Neural progenitor cell (in vitro differentiated cells): Measurements from ENCODE around the gene PER3. TPM values are rescaled to one million over a fixed set of nuclear protein-coding genes. Genes with fewer than 3 reads are reported as not detected.
"Not testable (repeated sequence)": the region's sequence is repeated elsewhere in the genome, so short reads cannot be mapped to it uniquely, and the experiment has no call there.

Experiments
- DNase-seq: peaks from one replicate; pipeline ENCODE4 v3.0.0-alpha.2; 2016; ENCODE audit warnings: low spot score
- H2AFZ ChIP-seq: fragments of 200-600 bp; sonication (generic); replicated peaks from 2 replicates; pipeline ENCODE4 v1.6.1; 2016; ENCODE audit warnings: antibody characterized with exemption
- H3F3A ChIP-seq: fragments of 200-600 bp; sonication (generic); 2 replicates; pipeline ENCODE4 v1.6.1; 2016; ENCODE audit warnings: antibody characterized with exemption, low read depth
- H3K27ac ChIP-seq: fragments of 200-600 bp; sonication (generic); 2 replicates; pipeline ENCODE4 v1.5.1; 2016; ENCODE audit warnings: mild to moderate bottlenecking
- H3K27me3 ChIP-seq: fragments of 200-600 bp; sonication (generic); 2 replicates; pipeline ENCODE4 v1.6.1; 2016; ENCODE audit warnings: mild to moderate bottlenecking, moderate library complexity
- H3K36me3 ChIP-seq: fragments of 200-600 bp; sonication (generic); 2 replicates; pipeline ENCODE4 v1.5.1; 2016
- H3K4me1 ChIP-seq: fragments of 200-600 bp; sonication (generic); 2 replicates; pipeline ENCODE4 v1.6.1; 2016; ENCODE audit warnings: mixed run types
- H3K4me2 ChIP-seq: fragments of 200-600 bp; sonication (generic); 2 replicates; pipeline ENCODE4 v1.6.1; 2016
- H3K4me3 ChIP-seq: fragments of 200-600 bp; sonication (generic); 2 replicates; pipeline ENCODE4 v1.5.1; 2016
- H3K79me2 ChIP-seq: fragments of 200-600 bp; sonication (generic); 2 replicates; pipeline ENCODE4 v1.6.1; 2016; ENCODE audit warnings: low read depth
- H3K9ac ChIP-seq: fragments of 200-600 bp; sonication (generic); 2 replicates; pipeline ENCODE4 v1.6.1; 2016
- H3K9me3 ChIP-seq: fragments of 200-600 bp; sonication (generic); 2 replicates; pipeline ENCODE4 v1.5.1; 2016; ENCODE audit warnings: low read depth
- H4K20me1 ChIP-seq: fragments of 200-600 bp; sonication (generic); 2 replicates; pipeline ENCODE4 v1.6.1; 2016; ENCODE audit warnings: low read depth
- H3K27ac Mint-ChIP-seq: 3 replicates; pipeline ENCODE4 v1.8.0; 2021; ENCODE audit warnings: mixed read lengths
- H3K27me3 Mint-ChIP-seq: 2 replicates; pipeline ENCODE4 v1.8.0; 2022; ENCODE audit warnings: low read depth, mild to moderate bottlenecking, inconsistent platforms, moderate library complexity, mixed read lengths; ENCODE audit not compliant: insufficient read depth
- H3K36me3 Mint-ChIP-seq: 3 replicates; pipeline ENCODE4 v1.8.0; 2021; ENCODE audit warnings: mixed read lengths
- H3K4me1 Mint-ChIP-seq: 3 replicates; pipeline ENCODE4 v1.8.0; 2021; ENCODE audit warnings: mixed read lengths
- H3K4me3 Mint-ChIP-seq: 3 replicates; pipeline ENCODE4 v1.8.0; 2021; ENCODE audit warnings: mild to moderate bottlenecking, moderate library complexity, mixed read lengths
- H3K9me3 Mint-ChIP-seq: 3 replicates; pipeline ENCODE4 v1.8.0; 2020; ENCODE audit warnings: mixed read lengths
- CTCF ChIP-seq: fragments of 200-600 bp; sonication (generic); IDR thresholded peaks from 2 replicates; pipeline ENCODE4 v1.5.1; 2017; ENCODE audit warnings: antibody characterized with exemption, mild to moderate bottlenecking
- EZH2 ChIP-seq: fragments of 200-600 bp; sonication (generic); IDR thresholded peaks from 2 replicates; pipeline ENCODE4 v1.6.1; 2017; ENCODE audit warnings: antibody characterized with exemption, mild to moderate bottlenecking, moderate library complexity
- EZH2phosphoT487 ChIP-seq: fragments of 200-600 bp; sonication (generic); IDR thresholded peaks from 2 replicates; pipeline ENCODE4 v1.6.1; 2017; ENCODE audit warnings: antibody characterized with exemption
- total RNA-seq: library from RNA; depleted of rRNA; stranded (reverse); fragments of >200 nt; gene quantifications from 2 replicates; pipeline ENCODE4 v1.2.3, GENCODE V29; 2015; ENCODE audit warnings: low replicate concordance

Gene PER3
- total RNA-seq, 1 donor from 2014 or later: 3.6 TPM

DNA sequence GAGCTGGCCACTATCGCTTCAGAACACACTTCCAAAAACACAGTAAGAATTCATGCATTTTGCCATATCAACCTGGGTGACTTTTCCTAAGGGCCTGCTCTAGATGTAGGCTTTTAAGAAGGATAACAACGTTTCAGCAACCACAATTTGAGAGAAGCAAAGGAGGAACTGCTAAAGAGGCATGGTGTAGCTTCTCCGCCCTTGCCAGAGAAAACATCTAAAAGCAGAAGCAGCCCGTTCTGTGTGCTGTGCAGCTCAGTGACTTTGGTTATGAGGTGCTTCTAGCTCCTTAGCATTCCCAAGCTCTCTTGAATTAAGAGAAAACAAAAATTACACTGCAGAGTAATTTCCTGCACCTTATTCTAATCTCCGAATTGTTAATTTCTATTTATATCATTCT is 2.7 kb downstream of the PER3 start:
- peaks cover 11% of the 10 kb centered on the region for H3K27me3 ChIP-seq
- no peaks in the 10 kb centered on the region for H4K20me1 ChIP-seq
- no peak overlapping the region for H3K9ac ChIP-seq
- no peak for DNase-seq
- H3K79me2 ChIP-seq: no peaks in the 10 kb centered on the region
- no peak overlapping the region for H3K4me2 ChIP-seq
- peaks cover 27% of the 10 kb centered on the region for H3K9me3 Mint-ChIP-seq
- H2AFZ ChIP-seq: no peak overlapping the region
- H3K4me1 ChIP-seq: no peaks in the 10 kb centered on the region
- H3K4me1 Mint-ChIP-seq: peaks cover 13% of the 10 kb centered on the region
- H3K36me3 ChIP-seq: peaks cover 3% of the 10 kb centered on the region
- H3K4me3 ChIP-seq: no peak overlapping the region
- peaks cover 4% of the 10 kb centered on the region for H3K27me3 Mint-ChIP-seq
- TF ChIP-seq EZH2: no peak
- no peak for TF ChIP-seq EZH2phosphoT487
- TF ChIP-seq CTCF: no peak
- H3K36me3 Mint-ChIP-seq: peaks cover 55% of the 10 kb centered on the region
- H3K9me3 ChIP-seq: peaks cover 23% of the 10 kb centered on the region
- H3K4me3 Mint-ChIP-seq: no peak overlapping the region
- no peak overlapping the region for H3K27ac ChIP-seq
- H3F3A ChIP-seq: peaks cover 26% of the 10 kb centered on the region
- no peak overlapping the region for H3K27ac Mint-ChIP-seq

GRCh38 chr1:7789828-7790227 is 5.7 kb downstream of the PER3 start:
- H3K9me3 ChIP-seq: peaks cover 19% of the 10 kb centered on the region
- H3K79me2 ChIP-seq: no peaks in the 10 kb centered on the region
- no peak overlapping the region for H3K27ac Mint-ChIP-seq
- H3K9ac ChIP-seq: no peak overlapping the region
- H3K4me1 ChIP-seq: no peaks in the 10 kb centered on the region
- H3K4me2 ChIP-seq: no peak overlapping the region
- peaks cover 5% of the 10 kb centered on the region for H3K27me3 ChIP-seq
- H3K36me3 ChIP-seq: peaks cover 3% of the 10 kb centered on the region
- H3K36me3 Mint-ChIP-seq: peaks cover 72% of the 10 kb centered on the region
- no peak overlapping the region for H3K4me3 ChIP-seq
- H3K27me3 Mint-ChIP-seq: peaks cover 4% of the 10 kb centered on the region
- H3F3A ChIP-seq: peaks cover 5% of the 10 kb centered on the region
- no peak for TF ChIP-seq EZH2
- no peak for TF ChIP-seq CTCF
- TF ChIP-seq EZH2phosphoT487: no peak
- H2AFZ ChIP-seq: no peak overlapping the region
- H3K9me3 Mint-ChIP-seq: peaks cover 34% of the 10 kb centered on the region
- H3K4me3 Mint-ChIP-seq: no peak overlapping the region
- H4K20me1 ChIP-seq: no peaks in the 10 kb centered on the region
- peaks cover 7% of the 10 kb centered on the region for H3K4me1 Mint-ChIP-seq
- DNase-seq: no peak
- H3K27ac ChIP-seq: no peak overlapping the region

DNA sequence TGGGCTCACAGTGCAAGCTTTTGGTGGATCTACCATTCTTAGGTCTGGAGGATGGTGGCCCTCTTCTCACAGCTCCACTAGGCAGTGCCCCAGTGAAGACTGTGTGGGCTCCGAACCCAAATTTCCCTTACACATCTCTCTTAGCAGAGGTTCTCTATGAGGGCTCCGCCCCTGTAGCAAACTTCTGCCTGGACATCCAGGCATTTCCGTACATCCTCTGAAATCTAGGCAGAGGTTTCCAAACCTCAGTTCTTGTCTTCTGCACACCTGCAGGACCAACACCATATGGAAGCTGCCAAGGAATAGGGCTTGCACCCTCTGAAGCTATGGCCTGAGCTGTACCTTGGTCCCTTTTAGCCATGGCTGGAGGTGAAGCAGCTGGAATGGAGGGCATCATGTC is 6.9 kb downstream of the PER3 start:
- H3K27ac ChIP-seq, DNase-seq, H3K4me3 Mint-ChIP-seq, H3K4me3 ChIP-seq, H3K79me2 ChIP-seq, H4K20me1 ChIP-seq, H2AFZ ChIP-seq, H3K4me2 ChIP-seq, H3K27ac Mint-ChIP-seq, H3K9ac ChIP-seq, H3K27me3 Mint-ChIP-seq, H3K36me3 ChIP-seq, H3K4me1 Mint-ChIP-seq, H3K4me1 ChIP-seq, H3F3A ChIP-seq, H3K27me3 ChIP-seq: not testable (repeated sequence)
- H3K9me3 ChIP-seq: peaks cover 19% of the 10 kb centered on the region
- H3K36me3 Mint-ChIP-seq: peaks cover 73% of the 10 kb centered on the region
- peaks cover 34% of the 10 kb centered on the region for H3K9me3 Mint-ChIP-seq

GRCh38 chr1:7795406-7795805 is 11.3 kb downstream of the PER3 start:
- no peak overlapping the region for H3K4me3 Mint-ChIP-seq
- no peaks in the 10 kb centered on the region for H3K4me1 Mint-ChIP-seq
- Histone ChIP-seq H3K27ac (no peak overlapping the region), H2AFZ (no peak overlapping the region), H3K36me3 (no peaks in the 10 kb centered on the region), H3K79me2 (no peaks in the 10 kb centered on the region), H3K4me3 (no peak overlapping the region), H3K4me2 (no peak overlapping the region), H3K4me1 (no peaks in the 10 kb centered on the region), H3F3A (no peaks in the 10 kb centered on the region), H3K9me3 (peaks cover 12% of the 10 kb centered on the region), H3K9ac (no peak overlapping the region), H3K27me3 (no peaks in the 10 kb centered on the region), H4K20me1 (no peaks in the 10 kb centered on the region)
- peaks cover 18% of the 10 kb centered on the region for H3K9me3 Mint-ChIP-seq
- H3K27ac Mint-ChIP-seq: no peak overlapping the region
- peaks cover 4% of the 10 kb centered on the region for H3K27me3 Mint-ChIP-seq
- TF ChIP-seq EZH2 (no peak), CTCF (no peak), EZH2phosphoT487 (no peak)
- DNase-seq: no peak
- H3K36me3 Mint-ChIP-seq: peaks cover 56% of the 10 kb centered on the region
